Ishikawa (cell line): ENCODE results near the gene SLC7A10.

Experiments
- CEBPB ChIP-seq: IDR thresholded peaks from 2 replicates; pipeline ENCODE4 v1.6.1; 2012
- CREB1 ChIP-seq: IDR thresholded peaks from 2 replicates; pipeline ENCODE4 v1.6.1; 2012; ENCODE audit warnings: low read depth
- EGR1 ChIP-seq: IDR thresholded peaks from 2 replicates; pipeline ENCODE4 v1.6.1; 2012
- EP300 ChIP-seq: IDR thresholded peaks from 2 replicates; pipeline ENCODE4 v1.6.1; 2012; ENCODE audit warnings: borderline replicate concordance
- FOXM1 ChIP-seq: IDR thresholded peaks from 2 replicates; pipeline ENCODE4 v1.6.1; 2012; ENCODE audit warnings: low read depth, borderline replicate concordance
- NFIC ChIP-seq: IDR thresholded peaks from 2 replicates; pipeline ENCODE4 v1.6.1; 2012
- RAD21 ChIP-seq: IDR thresholded peaks from 2 replicates; pipeline ENCODE4 v1.6.1; 2012; ENCODE audit warnings: low read depth
- TAF1 ChIP-seq: IDR thresholded peaks from 2 replicates; pipeline ENCODE4 v1.6.1; 2012; ENCODE audit warnings: low read depth, mild to moderate bottlenecking
- TCF12 ChIP-seq: IDR thresholded peaks from 2 replicates; pipeline ENCODE4 v1.6.1; 2012; ENCODE audit warnings: low read depth
- TEAD4 ChIP-seq: IDR thresholded peaks from 2 replicates; pipeline ENCODE4 v1.6.1; 2012
- YY1 ChIP-seq: IDR thresholded peaks from 2 replicates; pipeline ENCODE4 v1.6.1; 2012; ENCODE audit warnings: low read depth
- ZBTB7A ChIP-seq: IDR thresholded peaks from 2 replicates; pipeline ENCODE4 v1.6.1; 2012; ENCODE audit warnings: low read depth
- TF ChIP-seq, protein P1 (sequence below): IDR thresholded peaks from 2 replicates; pipeline ENCODE4 v1.6.1; 2012
- TF ChIP-seq, protein P2 (sequence below): IDR thresholded peaks from 2 replicates; pipeline ENCODE4 v1.6.1; 2012
- TF ChIP-seq, protein P3 (sequence below): IDR thresholded peaks from 2 replicates; pipeline ENCODE4 v1.6.1; 2012; ENCODE audit warnings: low read depth, mild to moderate bottlenecking

Gene SLC7A10

DNA sequence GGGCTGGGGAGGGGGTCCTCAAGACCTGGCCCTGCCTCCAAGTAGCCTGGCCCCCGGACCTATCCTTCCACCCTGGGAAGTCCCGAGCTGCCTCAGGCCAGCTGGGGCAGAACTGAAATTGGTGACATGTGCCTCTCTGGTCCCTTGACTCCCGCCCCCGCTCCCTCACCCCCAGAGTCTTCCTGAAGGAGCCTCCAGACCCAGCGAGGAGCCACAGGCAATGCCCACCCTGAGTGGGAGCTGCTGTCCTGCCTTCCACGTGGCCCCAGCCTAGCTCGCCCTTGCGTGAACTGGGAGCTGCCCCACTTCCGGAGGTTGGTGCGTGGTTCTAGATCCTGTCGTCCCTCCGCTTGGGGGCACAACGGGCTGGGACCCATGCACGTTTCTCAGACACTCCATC lies 42.1 kb upstream of the SLC7A10 start:
- TF ChIP-seq TCF12 (no peak), ZBTB7A (no peak), FOXM1 (no peak), TAF1 (no peak), EGR1 (no peak), CEBPB (no peak), NFIC (no peak), TEAD4 (no peak), CREB1 (no peak), EP300 (no peak), YY1 (no peak)
- TF ChIP-seq, protein P1, sequence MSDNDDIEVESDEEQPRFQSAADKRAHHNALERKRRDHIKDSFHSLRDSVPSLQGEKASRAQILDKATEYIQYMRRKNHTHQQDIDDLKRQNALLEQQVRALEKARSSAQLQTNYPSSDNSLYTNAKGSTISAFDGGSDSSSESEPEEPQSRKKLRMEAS, result no peak
- TF ChIP-seq, protein P2, sequence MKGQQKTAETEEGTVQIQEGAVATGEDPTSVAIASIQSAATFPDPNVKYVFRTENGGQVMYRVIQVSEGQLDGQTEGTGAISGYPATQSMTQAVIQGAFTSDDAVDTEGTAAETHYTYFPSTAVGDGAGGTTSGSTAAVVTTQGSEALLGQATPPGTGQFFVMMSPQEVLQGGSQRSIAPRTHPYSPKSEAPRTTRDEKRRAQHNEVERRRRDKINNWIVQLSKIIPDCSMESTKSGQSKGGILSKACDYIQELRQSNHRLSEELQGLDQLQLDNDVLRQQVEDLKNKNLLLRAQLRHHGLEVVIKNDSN, result no peak

DNA sequence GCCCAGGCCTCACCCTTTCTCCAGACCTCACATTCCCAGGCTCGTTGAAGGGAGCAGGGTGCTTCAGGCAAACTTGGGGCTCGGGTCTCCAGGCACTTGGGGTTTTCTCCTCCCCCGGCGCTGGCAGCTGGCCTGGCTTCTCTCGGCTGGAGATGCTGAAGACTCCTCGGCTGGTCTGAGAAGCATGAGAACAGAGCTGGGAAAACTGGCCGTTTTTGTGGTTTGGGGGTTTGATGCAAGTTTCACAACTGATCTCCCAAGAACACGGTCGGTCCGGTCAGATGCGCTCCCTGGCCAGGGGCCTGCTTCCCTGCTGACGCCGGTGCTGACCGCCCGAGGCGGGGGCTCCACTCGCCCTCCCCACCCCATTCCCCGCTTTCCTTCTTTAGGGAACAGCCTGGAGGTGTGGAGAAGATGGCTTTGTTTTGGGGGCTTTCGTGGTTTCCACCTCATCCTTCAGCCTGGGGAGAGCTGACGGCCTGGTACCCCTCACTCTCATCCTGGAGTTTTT lies 41.4 kb upstream of the SLC7A10 start:
- TF ChIP-seq YY1, result no peak
- TF ChIP-seq RAD21, result no peak
- TF ChIP-seq TCF12, result no peak
- TF ChIP-seq EP300, result no peak
- no peak for TF ChIP-seq TEAD4
- no peak for TF ChIP-seq EGR1
- TF ChIP-seq, protein P1, result no peak
- TF ChIP-seq, protein P2, result no peak
- no peak for TF ChIP-seq CREB1
- TF ChIP-seq TAF1, result no peak
- TF ChIP-seq, protein P3, sequence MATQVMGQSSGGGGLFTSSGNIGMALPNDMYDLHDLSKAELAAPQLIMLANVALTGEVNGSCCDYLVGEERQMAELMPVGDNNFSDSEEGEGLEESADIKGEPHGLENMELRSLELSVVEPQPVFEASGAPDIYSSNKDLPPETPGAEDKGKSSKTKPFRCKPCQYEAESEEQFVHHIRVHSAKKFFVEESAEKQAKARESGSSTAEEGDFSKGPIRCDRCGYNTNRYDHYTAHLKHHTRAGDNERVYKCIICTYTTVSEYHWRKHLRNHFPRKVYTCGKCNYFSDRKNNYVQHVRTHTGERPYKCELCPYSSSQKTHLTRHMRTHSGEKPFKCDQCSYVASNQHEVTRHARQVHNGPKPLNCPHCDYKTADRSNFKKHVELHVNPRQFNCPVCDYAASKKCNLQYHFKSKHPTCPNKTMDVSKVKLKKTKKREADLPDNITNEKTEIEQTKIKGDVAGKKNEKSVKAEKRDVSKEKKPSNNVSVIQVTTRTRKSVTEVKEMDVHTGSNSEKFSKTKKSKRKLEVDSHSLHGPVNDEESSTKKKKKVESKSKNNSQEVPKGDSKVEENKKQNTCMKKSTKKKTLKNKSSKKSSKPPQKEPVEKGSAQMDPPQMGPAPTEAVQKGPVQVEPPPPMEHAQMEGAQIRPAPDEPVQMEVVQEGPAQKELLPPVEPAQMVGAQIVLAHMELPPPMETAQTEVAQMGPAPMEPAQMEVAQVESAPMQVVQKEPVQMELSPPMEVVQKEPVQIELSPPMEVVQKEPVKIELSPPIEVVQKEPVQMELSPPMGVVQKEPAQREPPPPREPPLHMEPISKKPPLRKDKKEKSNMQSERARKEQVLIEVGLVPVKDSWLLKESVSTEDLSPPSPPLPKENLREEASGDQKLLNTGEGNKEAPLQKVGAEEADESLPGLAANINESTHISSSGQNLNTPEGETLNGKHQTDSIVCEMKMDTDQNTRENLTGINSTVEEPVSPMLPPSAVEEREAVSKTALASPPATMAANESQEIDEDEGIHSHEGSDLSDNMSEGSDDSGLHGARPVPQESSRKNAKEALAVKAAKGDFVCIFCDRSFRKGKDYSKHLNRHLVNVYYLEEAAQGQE, result no peak
- TF ChIP-seq NFIC, result no peak
- TF ChIP-seq ZBTB7A, result no peak
- TF ChIP-seq FOXM1, result no peak
- TF ChIP-seq CEBPB, result no peak

DNA sequence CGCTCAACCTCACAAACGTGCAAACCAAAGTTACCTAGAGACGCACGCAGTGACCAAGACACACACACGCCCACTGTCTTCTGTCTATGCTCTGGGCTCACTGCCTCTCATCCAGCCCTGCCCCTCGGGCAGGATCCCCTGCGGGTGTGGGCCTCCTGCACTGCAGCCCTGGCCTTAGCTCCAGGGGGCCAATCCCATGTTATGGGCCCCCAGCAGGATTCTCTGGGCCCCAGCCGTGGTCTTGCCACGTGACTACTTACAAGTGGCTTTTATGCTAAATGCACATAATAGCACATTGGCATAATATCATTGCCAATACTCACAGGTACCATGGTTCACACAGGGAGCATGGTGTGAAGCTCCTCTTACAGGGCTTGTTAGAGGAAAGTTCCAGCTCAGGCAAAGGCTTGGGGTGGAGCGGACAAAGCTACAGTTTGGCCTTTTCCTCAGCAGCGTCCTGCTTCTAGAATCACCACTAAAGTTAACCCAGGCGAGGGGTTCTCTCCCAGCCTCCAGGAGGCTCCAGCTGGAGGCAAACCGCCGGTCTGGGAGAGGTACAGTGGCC lies 39.3 kb upstream of the SLC7A10 start:
- TF ChIP-seq, protein P1, result no peak
- TF ChIP-seq NFIC, result no peak
- no peak for TF ChIP-seq RAD21
- no peak for TF ChIP-seq CEBPB
- TF ChIP-seq EP300, result no peak
- TF ChIP-seq, protein P2, result no peak
- TF ChIP-seq TCF12, result no peak
- TF ChIP-seq, protein P3, result no peak
- TF ChIP-seq TEAD4, result no peak
- no peak for TF ChIP-seq EGR1
- no peak for TF ChIP-seq YY1
- no peak for TF ChIP-seq ZBTB7A

DNA sequence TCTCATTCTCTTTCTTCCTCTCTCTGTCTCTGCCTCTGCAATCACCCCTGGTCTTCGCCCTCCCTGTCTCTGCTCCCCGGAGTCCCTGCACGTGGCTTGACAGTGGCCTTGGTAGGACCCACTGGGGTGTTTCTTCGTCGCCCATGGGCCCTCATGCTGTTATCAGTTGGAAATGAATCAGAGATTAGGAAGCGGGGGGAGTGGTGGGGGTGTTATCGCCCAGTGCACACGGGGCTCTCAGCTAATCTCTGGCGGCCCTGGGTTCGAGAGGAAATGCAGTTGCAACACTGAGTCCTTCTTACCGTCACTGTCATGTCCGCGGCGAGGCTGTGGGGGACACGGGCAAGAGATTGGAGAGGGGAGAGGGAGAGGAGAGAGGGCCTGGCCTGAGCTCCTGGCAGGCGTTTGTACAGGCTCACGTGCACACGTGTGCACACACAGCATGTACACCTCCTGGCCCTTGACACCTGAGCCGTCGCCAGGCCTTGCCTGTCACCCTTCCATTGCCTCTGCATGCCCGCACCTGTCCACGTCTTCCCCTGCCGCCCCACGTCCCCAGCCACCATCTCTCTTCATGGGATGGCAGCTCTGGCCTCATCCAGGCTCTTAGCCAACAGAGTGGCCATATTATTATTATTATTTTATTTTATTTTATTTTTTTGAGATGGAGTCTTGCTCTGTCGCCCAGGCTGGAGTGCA lies 37.8 kb upstream of the SLC7A10 start:
- no peak for TF ChIP-seq CREB1
- no peak for TF ChIP-seq EP300
- no peak for TF ChIP-seq NFIC
- TF ChIP-seq, protein P1, result no peak
- no peak for TF ChIP-seq TEAD4
- TF ChIP-seq FOXM1, result no peak
- TF ChIP-seq TCF12, result no peak
- TF ChIP-seq YY1, result no peak
- no peak for TF ChIP-seq ZBTB7A
- TF ChIP-seq, protein P3, result no peak
- no peak for TF ChIP-seq CEBPB
- TF ChIP-seq TAF1, result no peak
- TF ChIP-seq RAD21, result no peak
- TF ChIP-seq EGR1, result no peak
- TF ChIP-seq, protein P2, result no peak
